Astrocyte (in vitro differentiated cells and primary cell): Measurements from ENCODE around the gene FGF22. TPM values are rescaled to one million over a fixed set of nuclear protein-coding genes. Genes with fewer than 3 reads are reported as not detected.

Experiments
- DNase-seq: peaks from one replicate; pipeline ENCODE4 v3.0.0-alpha.2; 2010; ENCODE audit warnings: low read depth
- FAIRE-seq: peaks from 2 replicates; lab custom pipeline; 2011; peaks lifted over from hg19 to GRCh38; lab: Jason Lieb, UNC
- H2AFZ ChIP-seq: 2 replicates; pipeline ENCODE4 v1.6.0; 2012; ENCODE audit warnings: low read depth, low read length, inconsistent platforms
- H3K27ac ChIP-seq: 2 replicates; pipeline ENCODE4 v1.5.1; 2011; ENCODE audit warnings: low read depth, low read length, inconsistent platforms
- H3K27me3 ChIP-seq: 2 replicates; pipeline ENCODE4 v1.6.0; 2011; ENCODE audit warnings: low read length, inconsistent platforms; ENCODE audit not compliant: insufficient read depth
- H3K36me3 ChIP-seq: 2 replicates; pipeline ENCODE4 v1.5.1; 2011; ENCODE audit warnings: low read length, inconsistent platforms; ENCODE audit not compliant: insufficient read depth
- H3K4me1 ChIP-seq: 2 replicates; pipeline ENCODE4 v1.5.1; 2011; ENCODE audit warnings: low read length, inconsistent platforms; ENCODE audit not compliant: insufficient read depth
- H3K4me2 ChIP-seq: 2 replicates; pipeline ENCODE4 v1.6.0; 2012; ENCODE audit warnings: low read length, inconsistent platforms
- H3K4me3 ChIP-seq: 2 replicates; pipeline ENCODE4 v1.5.1; 2011; ENCODE audit warnings: low read depth, mild to moderate bottlenecking, low read length, inconsistent platforms; ENCODE audit not compliant: insufficient read depth
- H3K79me2 ChIP-seq: 2 replicates; pipeline ENCODE4 v1.6.0; 2012; ENCODE audit warnings: mild to moderate bottlenecking, low read length, inconsistent platforms; ENCODE audit not compliant: insufficient read depth
- H3K9ac ChIP-seq: 2 replicates; pipeline ENCODE4 v1.6.0; 2012; ENCODE audit warnings: mild to moderate bottlenecking, low read length, inconsistent platforms
- H3K9me3 ChIP-seq: 2 replicates; pipeline ENCODE4 v1.5.1; 2012; ENCODE audit warnings: low read depth, mild to moderate bottlenecking, low read length, inconsistent platforms; ENCODE audit not compliant: insufficient read depth
- H4K20me1 ChIP-seq: 2 replicates; pipeline ENCODE4 v1.6.0; 2012; ENCODE audit warnings: low read length, inconsistent platforms; ENCODE audit not compliant: insufficient read depth
- H3K27ac Mint-ChIP-seq: one replicate; pipeline ENCODE4 v1.8.0; 2021; ENCODE audit warnings: mild to moderate bottlenecking, mixed read lengths; ENCODE audit not compliant: unreplicated experiment
- H3K27me3 Mint-ChIP-seq: one replicate; pipeline ENCODE4 v1.8.0; 2021; ENCODE audit warnings: low read depth, mixed read lengths; ENCODE audit not compliant: unreplicated experiment
- H3K36me3 Mint-ChIP-seq: one replicate; pipeline ENCODE4 v1.8.0; 2021; ENCODE audit warnings: low read depth, mixed read lengths; ENCODE audit not compliant: unreplicated experiment
- H3K4me1 Mint-ChIP-seq: one replicate; pipeline ENCODE4 v1.8.0; 2021; ENCODE audit warnings: low read depth, mixed read lengths; ENCODE audit not compliant: unreplicated experiment
- H3K4me3 Mint-ChIP-seq: one replicate; pipeline ENCODE4 v1.8.0; 2021; ENCODE audit warnings: mild to moderate bottlenecking, moderate library complexity, mixed read lengths; ENCODE audit not compliant: unreplicated experiment
- H3K9me3 Mint-ChIP-seq: one replicate; pipeline ENCODE4 v1.8.0; 2021; ENCODE audit warnings: mild to moderate bottlenecking, mixed read lengths; ENCODE audit not compliant: unreplicated experiment
- CTCF ChIP-seq: IDR thresholded peaks from 2 replicates; pipeline ENCODE4 v1.5.1; 2011; ENCODE audit warnings: low read depth, mild to moderate bottlenecking, inconsistent platforms, low read length, moderate library complexity; ENCODE audit not compliant: insufficient read depth
- EZH2 ChIP-seq: IDR thresholded peaks from 2 replicates; pipeline ENCODE4 v1.6.1; 2012; ENCODE audit warnings: mild to moderate bottlenecking, low read length, inconsistent platforms; ENCODE audit not compliant: insufficient read depth
- total RNA-seq: library from RNA; stranded (reverse); gene quantifications from 2 replicates; pipeline ENCODE4 v1.2.1, GENCODE V29; 2021

Gene FGF22
- total RNA-seq, 1 donor from 2014 or later: 0.25 TPM

- Mint-ChIP-seq H3K27me3 (no peaks in the 10 kb centered on the region), H3K27ac (no peak overlapping the region), H3K4me1 (peaks cover 5% of the 10 kb centered on the region), H3K9me3 (no peaks in the 10 kb centered on the region), H3K36me3 (peaks cover under 1% of the 10 kb centered on the region), H3K4me3 (no peak overlapping the region)
- FAIRE-seq: no peak
- no peak overlapping the region for H3K9ac ChIP-seq
- H3K4me3 ChIP-seq: no peak overlapping the region
- no peak for DNase-seq
- H3K36me3 ChIP-seq: peaks cover 4% of the 10 kb centered on the region
- no peak for TF ChIP-seq CTCF
- TF ChIP-seq EZH2: no peak
- no peak overlapping the region for H3K4me2 ChIP-seq
- H3K27me3 ChIP-seq: no peaks in the 10 kb centered on the region
- H2AFZ ChIP-seq: no peak overlapping the region
- H3K4me1 ChIP-seq: no peaks in the 10 kb centered on the region
- H4K20me1 ChIP-seq: peaks cover 40% of the 10 kb centered on the region
- H3K27ac ChIP-seq: no peak overlapping the region
- no peaks in the 10 kb centered on the region for H3K9me3 ChIP-seq
- H3K79me2 ChIP-seq: peaks cover 50% of the 10 kb centered on the region
Observed at GRCh38 chr19:651114-651818, 11.6 kb downstream of the FGF22 start.

GRCh38 chr19:651991-652390, 12.3 kb downstream of the FGF22 start:
- H3K27ac Mint-ChIP-seq: no peak overlapping the region
- H2AFZ ChIP-seq: no peak overlapping the region
- H3K4me1 Mint-ChIP-seq: peaks cover 5% of the 10 kb centered on the region
- TF ChIP-seq CTCF (no peak), EZH2 (no peak)
- H3K9ac ChIP-seq: no peak overlapping the region
- no peak overlapping the region for H3K27ac ChIP-seq
- no peak overlapping the region for H3K4me2 ChIP-seq
- no peak for DNase-seq
- no peaks in the 10 kb centered on the region for H3K4me1 ChIP-seq
- H3K27me3 Mint-ChIP-seq: no peaks in the 10 kb centered on the region
- H3K79me2 ChIP-seq: peaks cover 58% of the 10 kb centered on the region
- no peak overlapping the region for H3K4me3 Mint-ChIP-seq
- no peak for FAIRE-seq
- H3K36me3 Mint-ChIP-seq: no peaks in the 10 kb centered on the region
- H3K9me3 Mint-ChIP-seq: no peaks in the 10 kb centered on the region
- H3K36me3 ChIP-seq: peaks cover 4% of the 10 kb centered on the region
- no peaks in the 10 kb centered on the region for H3K9me3 ChIP-seq
- peaks cover 48% of the 10 kb centered on the region for H4K20me1 ChIP-seq
- no peaks in the 10 kb centered on the region for H3K27me3 ChIP-seq
- no peak overlapping the region for H3K4me3 ChIP-seq
